Measurements from ENCODE around the gene TRAPPC2L. TPM values are rescaled to one million over a fixed set of nuclear protein-coding genes. Genes with fewer than 3 reads are reported as not detected.

Gene TRAPPC2L
- total and polyA plus RNA-seq, 2 of the 13 experiments (the other 11 are each of a cell fraction or from before 2014, with no cell fraction given) = 96.3 to 107 TPM

GRCh38 chr16:88825146-88825545 is 31.8 kb upstream of the TRAPPC2L start:
- in situ Hi-C loops (cut with HindIII; ENCODE audit: extremely low pct_ligation_motif_present, low pct_unique_long_range_greater_than_20kb) = no loop called here
- Histone ChIP-seq H3K9me3 (ENCODE audit: low read length) (no peaks in the 10 kb centered on the region), H3K27me3 (ENCODE audit: control insufficient read depth in 1 of 2, insufficient read depth in 2 of 2, low read length in 2 of 2) (no peaks in the 10 kb centered on the region), H4K20me1 (ENCODE audit: insufficient read depth, low read length) (no peaks in the 10 kb centered on the region), H3K4me2 (ENCODE audit: low read depth, low read length) (no peak overlapping the region), H3K79me2 (ENCODE audit: insufficient read depth, low read length) (no peaks in the 10 kb centered on the region), H3K4me1 (ENCODE audit: insufficient read depth, low read length) (peaks cover 7% of the 10 kb centered on the region; the same call in 1 of the 2 replicates), H3K4me3 (replicated peaks in 1 of 3; ENCODE audit: insufficient read depth in 1 of 3, low read depth in 2 of 3, low read length in 3 of 3) (no peak overlapping the region), H3K9ac (ENCODE audit: insufficient read depth, low read depth, low read length) (no peak overlapping the region), H3K27ac (ENCODE audit: extremely low read length, insufficient read depth, low read length) (no peak overlapping the region), H2AFZ (ENCODE audit: low read length) (no peak overlapping the region), H3K36me3 (replicated peaks in 1 of 2; ENCODE audit: control insufficient read depth in 1 of 2, insufficient read depth in 2 of 2, low read length in 2 of 2) (no peaks in the 10 kb centered on the region)
- DNase-seq (ENCODE audit: low spot score) = no peak
- TF ChIP-seq DZIP1 (CRISPR knock-in tag; IDR thresholded peaks at IDR 0.05) (no peak), SIX1 (CRISPR knock-in tag; IDR thresholded peaks at IDR 0.05; ENCODE audit: borderline replicate concordance) (no peak), SRY (CRISPR knock-in tag; IDR thresholded peaks at IDR 0.05) (no peak), SOX6 (IDR thresholded peaks at IDR 0.05) (no peak), SOX6 (CRISPR knock-in tag; IDR thresholded peaks at IDR 0.05) (no peak), KAT7 (CRISPR knock-in tag; IDR thresholded peaks at IDR 0.05; ENCODE audit: borderline replicate concordance) (no peak), ZNF768 (CRISPR knock-in tag; IDR thresholded peaks at IDR 0.05) (no peak), THAP7 (CRISPR knock-in tag; IDR thresholded peaks at IDR 0.05) (no peak)
- TF ChIP-seq, protein P1, sequence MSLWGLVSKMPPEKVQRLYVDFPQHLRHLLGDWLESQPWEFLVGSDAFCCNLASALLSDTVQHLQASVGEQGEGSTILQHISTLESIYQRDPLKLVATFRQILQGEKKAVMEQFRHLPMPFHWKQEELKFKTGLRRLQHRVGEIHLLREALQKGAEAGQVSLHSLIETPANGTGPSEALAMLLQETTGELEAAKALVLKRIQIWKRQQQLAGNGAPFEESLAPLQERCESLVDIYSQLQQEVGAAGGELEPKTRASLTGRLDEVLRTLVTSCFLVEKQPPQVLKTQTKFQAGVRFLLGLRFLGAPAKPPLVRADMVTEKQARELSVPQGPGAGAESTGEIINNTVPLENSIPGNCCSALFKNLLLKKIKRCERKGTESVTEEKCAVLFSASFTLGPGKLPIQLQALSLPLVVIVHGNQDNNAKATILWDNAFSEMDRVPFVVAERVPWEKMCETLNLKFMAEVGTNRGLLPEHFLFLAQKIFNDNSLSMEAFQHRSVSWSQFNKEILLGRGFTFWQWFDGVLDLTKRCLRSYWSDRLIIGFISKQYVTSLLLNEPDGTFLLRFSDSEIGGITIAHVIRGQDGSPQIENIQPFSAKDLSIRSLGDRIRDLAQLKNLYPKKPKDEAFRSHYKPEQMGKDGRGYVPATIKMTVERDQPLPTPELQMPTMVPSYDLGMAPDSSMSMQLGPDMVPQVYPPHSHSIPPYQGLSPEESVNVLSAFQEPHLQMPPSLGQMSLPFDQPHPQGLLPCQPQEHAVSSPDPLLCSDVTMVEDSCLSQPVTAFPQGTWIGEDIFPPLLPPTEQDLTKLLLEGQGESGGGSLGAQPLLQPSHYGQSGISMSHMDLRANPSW (CRISPR knock-in tag; IDR thresholded peaks at IDR 0.05; ENCODE audit: borderline replicate concordance) = no peak
- TF ChIP-seq, protein P2, sequence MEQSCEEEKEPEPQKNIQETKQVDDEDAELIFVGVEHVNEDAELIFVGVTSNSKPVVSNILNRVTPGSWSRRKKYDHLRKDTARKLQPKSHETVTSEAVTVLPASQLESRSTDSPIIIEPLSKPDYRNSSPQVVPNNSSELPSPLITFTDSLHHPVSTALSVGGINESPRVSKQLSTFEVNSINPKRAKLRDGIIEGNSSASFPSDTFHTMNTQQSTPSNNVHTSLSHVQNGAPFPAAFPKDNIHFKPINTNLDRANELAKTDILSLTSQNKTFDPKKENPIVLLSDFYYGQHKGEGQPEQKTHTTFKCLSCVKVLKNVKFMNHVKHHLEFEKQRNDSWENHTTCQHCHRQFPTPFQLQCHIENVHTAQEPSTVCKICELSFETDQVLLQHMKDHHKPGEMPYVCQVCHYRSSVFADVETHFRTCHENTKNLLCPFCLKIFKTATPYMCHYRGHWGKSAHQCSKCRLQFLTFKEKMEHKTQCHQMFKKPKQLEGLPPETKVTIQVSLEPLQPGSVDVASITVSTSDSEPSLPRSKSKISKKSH (CRISPR knock-in tag; IDR thresholded peaks at IDR 0.05; ENCODE audit: borderline replicate concordance) = no peak
- intact Hi-C loops (cut with micrococcal nuclease; ENCODE audit: unreplicated experiment) = no loop called here
- no peak for FAIRE-seq
- ATAC-seq = no peak
- CTCF ChIA-PET (ENCODE audit: low intra/inter-chr PET ratio, low total read pairs) = no interaction called here
- no TSS peak for BruUV-seq (replicated peaks)
- POLR2A ChIA-PET = no interaction called here
- 92% methylated on average over 2 of the region's 12 CpGs for WGBS (ENCODE audit: low lambda C conversion rate)

Data from HepG2 (cell line).